ENCODE results near the gene ISX. TPM values are rescaled to one million over a fixed set of nuclear protein-coding genes. Genes with fewer than 3 reads are reported as not detected.

ISX gene
- not detected in 2 replicates for total RNA-seq

DNA sequence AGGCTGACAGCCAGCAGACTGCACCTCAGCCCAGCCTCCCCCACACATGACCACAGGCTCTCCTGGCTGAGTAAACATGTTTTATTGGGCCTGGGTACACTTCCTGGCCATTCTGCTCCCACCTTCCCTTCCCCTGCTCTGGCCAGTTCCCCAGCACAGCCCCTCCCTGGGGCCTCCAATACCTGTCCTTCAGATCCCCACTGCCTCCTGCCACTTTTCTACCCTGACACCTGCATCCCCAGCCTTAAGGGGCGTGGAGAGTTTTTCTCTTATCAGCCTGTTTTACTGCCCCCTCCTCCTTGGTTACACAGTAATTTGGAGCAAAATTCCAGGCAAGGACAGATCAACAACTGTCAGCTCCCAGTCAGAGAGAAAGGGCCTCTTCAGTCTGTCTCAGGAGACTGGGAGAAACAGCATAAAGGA, at the start of gene ISX:
ISX (plus strand) TSS at position 363 of the 423 bp plus-strand sequence. CDS start 930 bp downstream, outside the sequence.

Other genes starting within 250 kb of the ISX start
- gene HMGXB4, start 191.3 kb downstream of the ISX start, total RNA-seq, result 9.3 and 14.6 TPM in 2 replicates
- gene TOM1, start 233.7 kb downstream of the ISX start, total RNA-seq, result 44.3 and 58.7 TPM in 2 replicates

Measured in pericardium fibroblast (primary cell).